H9 (cell line): Measurements from ENCODE around the gene ADAMTS15. TPM values are rescaled to one million over a fixed set of nuclear protein-coding genes. Genes with fewer than 3 reads are reported as not detected.

Source experiments
- DNase-seq: peaks from one replicate; pipeline ENCODE4 v3.0.0-alpha.2; 2017
- H2AFZ ChIP-seq: one replicate; pipeline ENCODE4 v1.6.1; 2013; ENCODE audit warnings: mild to moderate bottlenecking, low read length, control low read depth, moderate library complexity
- H2AK5ac ChIP-seq: 2 replicates; pipeline ENCODE4 v1.6.1; 2013; ENCODE audit warnings: low read length, control low read depth, mixed read lengths; ENCODE audit not compliant: insufficient read length
- H2BK120ac ChIP-seq: one replicate; pipeline ENCODE4 v1.6.1; 2013; ENCODE audit warnings: low read depth, mild to moderate bottlenecking, low read length, control low read depth, inconsistent platforms; ENCODE audit not compliant: poor library complexity, severe bottlenecking
- H2BK12ac ChIP-seq: 2 replicates; pipeline ENCODE4 v1.6.1; 2013; ENCODE audit warnings: low read length, control low read depth, mixed read lengths, low read depth; ENCODE audit not compliant: insufficient read length
- H2BK15ac ChIP-seq: 2 replicates; pipeline ENCODE4 v1.6.1; 2013; ENCODE audit warnings: low read depth, low read length, control low read depth
- H2BK20ac ChIP-seq: one replicate; pipeline ENCODE4 v1.6.1; 2013; ENCODE audit warnings: low read depth, mild to moderate bottlenecking, low read length, control low read depth, inconsistent platforms; ENCODE audit not compliant: poor library complexity, severe bottlenecking
- H2BK5ac ChIP-seq: 2 replicates; pipeline ENCODE4 v1.6.1; 2013; ENCODE audit warnings: low read length, control low read depth, mixed read lengths; ENCODE audit not compliant: insufficient read length
- H3K14ac ChIP-seq: 2 replicates; pipeline ENCODE4 v1.6.1; 2013; ENCODE audit warnings: low read length, control low read depth; ENCODE audit not compliant: insufficient read depth
- H3K18ac ChIP-seq: 2 replicates; pipeline ENCODE4 v1.6.1; 2013; ENCODE audit warnings: low read depth, mild to moderate bottlenecking, mixed read lengths, low read length, control low read depth; ENCODE audit not compliant: insufficient read length
- H3K23ac ChIP-seq: 2 replicates; pipeline ENCODE4 v1.6.1; 2013; ENCODE audit warnings: low read length, control low read depth, mixed read lengths, low read depth; ENCODE audit not compliant: insufficient read length
- H3K23me2 ChIP-seq: 2 replicates; pipeline ENCODE4 v1.6.1; 2013; ENCODE audit warnings: low read depth, mild to moderate bottlenecking, mixed read lengths, low read length, control low read depth; ENCODE audit not compliant: insufficient read length, poor library complexity, severe bottlenecking
- H3K27ac ChIP-seq: 2 replicates; pipeline ENCODE4 v1.5.1; 2013; ENCODE audit warnings: low read length, control low read depth, mixed read lengths, low read depth; ENCODE audit not compliant: insufficient read length
- H3K27me3 ChIP-seq: 2 replicates; pipeline ENCODE4 v1.6.1; 2013; ENCODE audit warnings: low read length, control low read depth, inconsistent platforms; ENCODE audit not compliant: insufficient read depth
- H3K4ac ChIP-seq: 2 replicates; pipeline ENCODE4 v1.6.1; 2013; ENCODE audit warnings: low read depth, mild to moderate bottlenecking, control low read depth, inconsistent platforms, low read length, moderate library complexity
- H3K4me1 ChIP-seq: 2 replicates; pipeline ENCODE4 v1.6.1; 2013; ENCODE audit warnings: low read length, control low read depth, inconsistent platforms; ENCODE audit not compliant: insufficient read depth
- H3K4me2 ChIP-seq: 2 replicates; pipeline ENCODE4 v1.6.1; 2013; ENCODE audit warnings: low read length, control low read depth, mixed read lengths; ENCODE audit not compliant: insufficient read length, insufficient read depth
- H3K56ac ChIP-seq: 2 replicates; pipeline ENCODE4 v1.6.1; 2013; ENCODE audit warnings: low read depth, mild to moderate bottlenecking, mixed read lengths, low read length, control low read depth; ENCODE audit not compliant: insufficient read length
- H3K79me1 ChIP-seq: 2 replicates; pipeline ENCODE4 v1.6.1; 2013; ENCODE audit warnings: low read depth, mild to moderate bottlenecking, moderate library complexity, low read length, control low read depth, inconsistent platforms; ENCODE audit not compliant: insufficient read depth, poor library complexity, severe bottlenecking
- H3K79me2 ChIP-seq: 2 replicates; pipeline ENCODE4 v1.6.1; 2013; ENCODE audit warnings: low read length, control low read depth, inconsistent platforms; ENCODE audit not compliant: insufficient read depth
- H3K9ac ChIP-seq: 2 replicates; pipeline ENCODE4 v1.6.1; 2013; ENCODE audit warnings: low read length, control low read depth, mixed read lengths; ENCODE audit not compliant: insufficient read length; ENCODE audit errors: extremely low read depth
- H3K9me3 ChIP-seq: one replicate; pipeline ENCODE4 v1.6.1; 2013; ENCODE audit warnings: low read depth, low read length, inconsistent platforms; ENCODE audit not compliant: control insufficient read depth
- H3T11ph ChIP-seq: one replicate; pipeline ENCODE4 v1.6.1; 2013; ENCODE audit warnings: mild to moderate bottlenecking, low read length, control low read depth, inconsistent platforms
- H4K20me1 ChIP-seq: one replicate; pipeline ENCODE4 v1.6.1; 2013; ENCODE audit not compliant: control insufficient read depth, insufficient read length, insufficient read depth
- H4K5ac ChIP-seq: 2 replicates; pipeline ENCODE4 v1.6.1; 2013; ENCODE audit warnings: low read depth, mild to moderate bottlenecking, mixed read lengths, low read length, control low read depth; ENCODE audit not compliant: insufficient read length
- H4K8ac ChIP-seq: replicated peaks from 2 replicates; pipeline ENCODE4 v1.6.1; 2013; ENCODE audit warnings: low read length, control low read depth, mixed read lengths, low read depth; ENCODE audit not compliant: insufficient read length
- H4K91ac ChIP-seq: 2 replicates; pipeline ENCODE4 v1.6.1; 2013; ENCODE audit warnings: low read depth, mild to moderate bottlenecking, moderate library complexity, mixed read lengths, low read length, control low read depth; ENCODE audit not compliant: insufficient read length
- H3K27ac Mint-ChIP-seq, 3 experiments: 2 replicates in 2 of 3; 3 replicates in 1 of 3; pipeline ENCODE4 v1.8.0; 2020 to 2021; ENCODE audit warnings: mixed read lengths in 3 of 3, mild to moderate bottlenecking in 1 of 3, moderate library complexity in 1 of 3
- H3K27me3 Mint-ChIP-seq: 2 replicates; pipeline ENCODE4 v1.8.0; 2021; ENCODE audit warnings: low read depth, mild to moderate bottlenecking, moderate library complexity, mixed read lengths
- H3K36me3 Mint-ChIP-seq, 3 experiments: 2 replicates in 2 of 3; 3 replicates in 1 of 3; pipeline ENCODE4 v1.8.0; 2020 to 2021; ENCODE audit warnings: low read depth in 3 of 3, mixed read lengths in 3 of 3; ENCODE audit not compliant: insufficient read depth in 1 of 3
- H3K4me1 Mint-ChIP-seq, 2 experiments: 2 replicates each; pipeline ENCODE4 v1.8.0; 2020; ENCODE audit warnings: mixed read lengths in 2 of 2
- H3K4me3 Mint-ChIP-seq, 2 experiments: 2 replicates in 1 of 2; 3 replicates in 1 of 2; pipeline ENCODE4 v1.8.0; 2020 to 2021; ENCODE audit warnings: mild to moderate bottlenecking in 2 of 2, mixed read lengths in 2 of 2, moderate library complexity in 1 of 2
- H3K9me3 Mint-ChIP-seq, 2 experiments: 2 replicates in 1 of 2; 3 replicates in 1 of 2; pipeline ENCODE4 v1.8.0; 2020; ENCODE audit warnings: mild to moderate bottlenecking in 2 of 2, mixed read lengths in 2 of 2, moderate library complexity in 1 of 2
- CTCF ChIP-seq: fragments of 200-600 bp; sonication (generic); conservative IDR thresholded peaks from 3 replicates; pipeline ENCODE4 v1.8.0; 2021; ENCODE audit warnings: antibody characterized with exemption, mild to moderate bottlenecking
- WGBS: extraction: QIAGEN DNeasy Blood & Tissue Kit; methylation state at CpG from one replicate; pipeline ENCODE4 v1.1.7; 2013; ENCODE audit warnings: missing lambda C conversion rate, low lambda C conversion rate, mixed read lengths; ENCODE audit not compliant: insufficient read length; ENCODE audit errors: extremely low coverage; 5-methylcytosine and 5-hydroxymethylcytosine counted together
- total RNA-seq: library from RNA; stranded (reverse); gene quantifications from 2 replicates; pipeline ENCODE4 v1.2.1, GENCODE V29; 2021

Gene ADAMTS15
- total RNA-seq, 1 experiment from 2014 or later, result 1.3 TPM

DNA sequence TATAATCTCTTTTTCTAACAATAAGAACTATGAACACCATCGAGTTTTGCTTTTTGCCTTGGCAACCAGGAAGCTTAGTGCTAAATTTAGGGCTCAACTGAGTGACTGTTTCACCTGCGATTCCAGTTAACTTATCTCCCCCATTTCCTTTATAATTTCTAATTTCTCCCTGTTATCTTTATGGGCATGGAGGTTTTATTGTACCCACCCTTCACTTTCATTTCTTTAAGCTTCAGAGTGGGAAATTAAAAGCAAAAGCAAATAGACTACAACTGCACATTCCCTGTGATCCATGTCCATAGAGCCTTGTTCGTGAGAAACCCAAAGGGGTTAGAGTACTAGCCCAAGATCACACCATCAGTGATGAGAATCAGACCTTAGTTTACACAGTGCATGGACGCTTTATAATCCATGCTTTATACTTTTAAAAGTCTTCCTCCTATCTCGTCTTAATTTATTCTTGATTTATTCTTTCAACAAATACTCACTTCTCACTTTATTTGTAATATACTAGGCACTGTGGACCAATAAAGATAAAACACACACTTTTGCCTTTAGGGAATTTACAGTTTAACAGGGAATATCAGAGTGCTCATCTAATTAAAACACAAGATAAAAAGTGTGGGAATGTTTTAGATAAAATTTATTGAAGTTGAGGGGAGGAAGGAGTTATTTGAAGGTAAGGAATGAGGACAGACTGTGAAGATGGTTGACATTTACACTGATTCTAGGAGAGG, 40.6 kb downstream of the ADAMTS15 start:
- no peak overlapping the region for H3K56ac ChIP-seq
- Mint-ChIP-seq H3K36me3 (peaks cover 0 to 1% (median 0%) of the 10 kb centered on the region in 3 experiments; a peak in 2 of 7 replicates), H3K27me3 (peaks cover 1% of the 10 kb centered on the region; the same call in 1 of the 2 replicates), H3K4me3 (no peak overlapping the region), H3K9me3 (peaks cover 1 to 3% of the 10 kb centered on the region in 2 experiments; a peak in 4 of 5 replicates), H3K27ac (no peak overlapping the region), H3K4me1 (no peaks in the 10 kb centered on the region)
- no peak overlapping the region for H3K4me2 ChIP-seq
- H3K14ac ChIP-seq, result no peak overlapping the region
- H4K91ac ChIP-seq, result no peak overlapping the region
- H4K20me1 ChIP-seq, result no peaks in the 10 kb centered on the region
- no peak overlapping the region for H2BK15ac ChIP-seq
- H3K23ac ChIP-seq, result no peak overlapping the region
- H3K9ac ChIP-seq, result no peak overlapping the region
- H3T11ph ChIP-seq, result no peak overlapping the region
- no peaks in the 10 kb centered on the region for H3K23me2 ChIP-seq
- H4K8ac ChIP-seq, result no peak overlapping the region
- 100% methylated on average over 1 of the region's 5 CpGs for WGBS
- no peaks in the 10 kb centered on the region for H3K79me1 ChIP-seq
- H2BK120ac ChIP-seq, result no peak overlapping the region
- H3K4me1 ChIP-seq, result no peaks in the 10 kb centered on the region
- H2BK12ac ChIP-seq, result no peak overlapping the region
- no peak overlapping the region for H3K27ac ChIP-seq
- H3K9me3 ChIP-seq, result no peaks in the 10 kb centered on the region
- no peaks in the 10 kb centered on the region for H3K27me3 ChIP-seq
- H2BK5ac ChIP-seq, result no peak overlapping the region
- H2AK5ac ChIP-seq, result no peak overlapping the region
- DNase-seq, result no peak
- no peak for TF ChIP-seq CTCF
- H3K18ac ChIP-seq, result no peak overlapping the region
- H2BK20ac ChIP-seq, result no peak overlapping the region
- no peak overlapping the region for H3K4ac ChIP-seq
- H2AFZ ChIP-seq, result no peak overlapping the region
- H3K79me2 ChIP-seq, result no peaks in the 10 kb centered on the region
- no peak overlapping the region for H4K5ac ChIP-seq
